SH-SY5Y (cell line): ENCODE measurements around the gene PC.

Experiments
- GATA2 ChIP-seq: IDR thresholded peaks from 2 replicates; pipeline ENCODE4 v1.6.1; 2011; ENCODE audit warnings: mild to moderate bottlenecking, low read depth, low read length
- GATA3 ChIP-seq: IDR thresholded peaks from 2 replicates; pipeline ENCODE4 v1.6.1; 2011; ENCODE audit warnings: low read depth, mild to moderate bottlenecking, low read length, moderate library complexity

DNA sequence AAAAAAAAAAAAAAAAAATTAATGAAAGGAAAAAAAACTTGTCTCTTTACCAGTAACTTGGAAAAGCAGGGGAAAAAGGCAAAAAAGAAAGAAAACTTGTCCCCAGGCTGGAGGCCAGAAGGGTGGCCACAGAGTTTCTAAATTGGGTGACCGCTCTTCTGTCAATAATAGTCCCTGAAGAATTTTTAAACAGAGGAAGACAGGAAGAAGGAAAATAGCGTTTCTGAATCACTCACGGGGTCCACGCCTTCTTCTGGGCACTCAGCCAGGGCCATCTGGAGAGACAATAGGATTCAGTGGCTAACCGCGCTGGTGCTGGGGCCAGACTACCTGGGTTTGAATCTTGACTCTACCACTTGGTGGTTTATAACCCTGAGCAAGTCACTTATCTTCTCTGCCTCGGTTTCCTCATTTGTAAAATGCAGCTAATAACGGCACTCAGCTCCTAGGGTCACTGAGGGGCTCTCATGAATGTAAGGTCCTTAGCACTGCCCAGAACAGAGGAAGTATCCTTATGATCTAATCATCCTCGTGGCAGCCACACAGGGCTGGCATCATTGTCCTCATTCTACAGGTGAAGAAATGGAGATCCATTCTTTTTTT is 23.9 kb upstream of the PC start:
- TF ChIP-seq GATA2 = no peak
- TF ChIP-seq GATA3 = no peak
